Right lobe of liver (tissue), 6 donors: Measurements from ENCODE around the gene NKAIN1. TPM values are rescaled to one million over a fixed set of nuclear protein-coding genes. Genes with fewer than 3 reads are reported as not detected.

Experiments
- ATAC-seq, 4 donors: fragments of 200-7000 bp; cut with Tn5 transposase; one replicate each; pipeline ENCODE4 v1.9.1; 2020; ENCODE audit warnings: mild to moderate bottlenecking in 4 of 4, moderate library complexity in 4 of 4
- DNase-seq, 3 donors: peaks; one replicate each; pipeline ENCODE4 v3.0.0-alpha.2; 2020
- H3K27ac ChIP-seq, 3 donors: fragments of 200-600 bp; one replicate each; pipeline ENCODE4 v1.8.0; 2022
- H3K27me3 ChIP-seq, 2 donors: fragments of 200-600 bp; one replicate each; pipeline ENCODE4 v1.8.0; 2022
- H3K36me3 ChIP-seq, 4 donors: fragments of 200-600 bp; sonication (generic) in 1 of 4; one replicate each; pipeline versions ENCODE4 v1.5.1 to v1.8.0; 2017 to 2022; ENCODE audit warnings: control low read depth in 1 of 4
- H3K4me1 ChIP-seq, 4 donors: fragments of 200-600 bp; sonication (generic) in 1 of 4; one replicate each; pipeline versions ENCODE4 v1.5.1 to v1.8.0; 2017 to 2022; ENCODE audit warnings: control low read depth in 1 of 4
- H3K4me3 ChIP-seq, 3 donors: fragments of 200-600 bp; one replicate each; pipeline ENCODE4 v1.8.0; 2022
- H3K9me3 ChIP-seq, 4 donors: fragments of 200-600 bp; sonication (generic) in 1 of 4; one replicate each; pipeline versions ENCODE4 v1.5.1 to v1.8.0; 2017 to 2022; ENCODE audit warnings: control low read depth in 1 of 4
- POLR2A ChIP-seq: fragments of 450-650 bp; IDR thresholded peaks from one replicate; pipeline ENCODE4 v1.6.1; 2017; ENCODE audit warnings: antibody characterized with exemption, mild to moderate bottlenecking
- WGBS: methylation state at CpG from one replicate; pipeline ENCODE4 v1.1.6; 2018; ENCODE audit warnings: low coverage, low lambda C conversion rate; ENCODE audit not compliant: insufficient coverage; ENCODE audit errors: missing lambda C conversion rate; 5-methylcytosine and 5-hydroxymethylcytosine counted together
- intact Hi-C, 2 donors: fragments of 100-400 bp; cut with DNase I; formaldehyde crosslinking; loops; one replicate each; pipeline versions ENCODE4 v1.11.2 to v1.14.1; 2022
- total RNA-seq, 6 experiments: library from RNA; depleted of rRNA in 2 of 6; stranded (reverse); fragments of >200 nt in 2 of 6; fragmentation: NEBNext Ultra II Directional in 3 of 6; extraction: Animal tissue kit (Norgen Biotek cat#: 25700) in 3 of 6; gene quantifications; one replicate each; pipeline versions ENCODE4 v1.1.0 to v1.2.4, GENCODE V29; 2016 to 2023
- TF ChIP-seq, protein P1 (sequence below), 4 donors: fragments of 200-600 bp in 3 of 4; fragments of 450-650 bp in 1 of 4; IDR thresholded peaks; one replicate each; pipeline versions ENCODE4 v1.5.1 to v1.8.0; 2016 to 2022; ENCODE audit warnings: antibody characterized with exemption in 4 of 4, mild to moderate bottlenecking in 2 of 4
- donor health status: DM: no; HTN: yes; CAD: no.
- donor health status: DM: no; HTN: no; CAD: no.
- donor health status: DM: no; HTN: no; CAD: no.
- donor health status: DM: no; HTN: yes; CAD: no.
- donor health status: DM: no; HTN: yes; CAD: no.

The NKAIN1 gene
- total RNA-seq, 6 experiments from 2014 or later: not detected

DNA sequence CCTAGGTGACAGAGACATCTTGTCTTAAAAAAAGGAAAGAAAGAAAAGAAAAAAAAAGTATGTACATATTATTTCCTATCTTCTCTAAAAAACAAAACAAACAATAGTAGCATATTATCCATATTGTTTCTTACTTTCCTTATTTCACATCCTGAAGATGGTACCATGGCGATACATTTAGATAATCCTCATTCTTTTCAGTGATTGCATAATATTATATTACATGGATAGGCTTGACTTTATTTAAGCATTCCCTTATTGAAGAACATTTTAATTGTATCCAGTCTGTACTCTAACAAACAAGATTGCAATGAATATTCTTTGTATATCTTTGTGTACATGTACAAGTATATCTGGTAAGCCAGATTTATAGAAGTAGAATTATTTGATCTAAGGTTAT is 91.3 kb downstream of the NKAIN1 start:
- H3K9me3 ChIP-seq: no peaks in the 10 kb centered on the region
- 81% methylated on average over 1 of the region's 1 CpG for WGBS
- DNase-seq (no peak), ATAC-seq (no peak)
- H3K36me3 ChIP-seq: no peaks in the 10 kb centered on the region
- H3K4me3 ChIP-seq: no peak overlapping the region
- H3K27me3 ChIP-seq: no peaks in the 10 kb centered on the region
- no peaks in the 10 kb centered on the region for H3K4me1 ChIP-seq
- intact Hi-C loops: no loop called here
- H3K27ac ChIP-seq: no peak overlapping the region
- TF ChIP-seq, protein P1, sequence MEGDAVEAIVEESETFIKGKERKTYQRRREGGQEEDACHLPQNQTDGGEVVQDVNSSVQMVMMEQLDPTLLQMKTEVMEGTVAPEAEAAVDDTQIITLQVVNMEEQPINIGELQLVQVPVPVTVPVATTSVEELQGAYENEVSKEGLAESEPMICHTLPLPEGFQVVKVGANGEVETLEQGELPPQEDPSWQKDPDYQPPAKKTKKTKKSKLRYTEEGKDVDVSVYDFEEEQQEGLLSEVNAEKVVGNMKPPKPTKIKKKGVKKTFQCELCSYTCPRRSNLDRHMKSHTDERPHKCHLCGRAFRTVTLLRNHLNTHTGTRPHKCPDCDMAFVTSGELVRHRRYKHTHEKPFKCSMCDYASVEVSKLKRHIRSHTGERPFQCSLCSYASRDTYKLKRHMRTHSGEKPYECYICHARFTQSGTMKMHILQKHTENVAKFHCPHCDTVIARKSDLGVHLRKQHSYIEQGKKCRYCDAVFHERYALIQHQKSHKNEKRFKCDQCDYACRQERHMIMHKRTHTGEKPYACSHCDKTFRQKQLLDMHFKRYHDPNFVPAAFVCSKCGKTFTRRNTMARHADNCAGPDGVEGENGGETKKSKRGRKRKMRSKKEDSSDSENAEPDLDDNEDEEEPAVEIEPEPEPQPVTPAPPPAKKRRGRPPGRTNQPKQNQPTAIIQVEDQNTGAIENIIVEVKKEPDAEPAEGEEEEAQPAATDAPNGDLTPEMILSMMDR (IDR thresholded peaks at IDR 0.05): no peak
- TF ChIP-seq POLR2A: no peak

DNA sequence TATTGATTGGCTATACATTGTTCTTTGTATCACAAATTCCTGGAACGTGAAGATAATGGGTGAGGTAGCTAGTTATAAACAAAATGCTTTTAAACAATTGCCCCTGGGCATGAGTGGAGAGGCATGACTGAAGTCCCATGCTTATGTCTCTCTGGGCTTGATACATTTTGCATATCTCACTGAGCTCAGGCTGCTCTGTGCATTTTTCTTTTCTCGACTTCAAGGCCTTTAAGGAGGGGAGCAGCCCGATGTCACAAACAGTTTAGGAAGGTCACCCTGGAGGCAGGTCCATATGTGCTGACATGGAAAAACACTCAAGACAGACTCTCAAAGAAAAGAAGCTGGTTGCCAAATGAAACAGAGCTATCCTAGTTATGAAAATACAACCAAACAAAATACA is 94.0 kb downstream of the NKAIN1 start:
- ATAC-seq (no peak), DNase-seq (no peak)
- intact Hi-C loops: no loop called here
- no peak for TF ChIP-seq POLR2A
- TF ChIP-seq, protein P1 (IDR thresholded peaks at IDR 0.05): no peak
- Histone ChIP-seq H3K4me3 (no peak overlapping the region), H3K4me1 (no peaks in the 10 kb centered on the region), H3K9me3 (no peaks in the 10 kb centered on the region), H3K27me3 (no peaks in the 10 kb centered on the region), H3K36me3 (no peaks in the 10 kb centered on the region), H3K27ac (no peak overlapping the region)
- WGBS: 38% methylated on average over 3 of the region's 3 CpGs

DNA sequence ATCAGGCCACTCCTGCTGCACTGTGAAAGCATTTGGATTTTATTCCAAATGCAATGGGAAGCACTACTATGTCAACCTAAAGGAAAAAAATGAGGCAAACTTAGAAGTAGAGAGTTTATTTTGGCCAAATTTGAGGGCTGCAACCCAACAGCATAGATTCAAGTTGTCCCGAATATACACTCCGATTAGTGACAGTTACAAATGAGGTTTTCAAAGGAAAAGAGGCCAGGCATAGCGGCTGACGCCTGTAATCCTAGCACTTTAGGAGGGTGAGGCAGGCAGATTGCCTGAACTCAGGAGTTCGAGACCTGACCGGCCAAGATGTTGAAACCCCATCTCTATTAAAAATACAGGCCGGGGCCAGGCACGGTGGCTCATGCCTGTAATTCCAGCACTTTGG is 95.2 kb downstream of the NKAIN1 start:
- no peaks in the 10 kb centered on the region for H3K9me3 ChIP-seq
- no peaks in the 10 kb centered on the region for H3K36me3 ChIP-seq
- ATAC-seq (no peak), DNase-seq (no peak)
- H3K4me1 ChIP-seq: no peaks in the 10 kb centered on the region
- no peak overlapping the region for H3K27ac ChIP-seq
- TF ChIP-seq, protein P1 (IDR thresholded peaks at IDR 0.05): no peak
- no peak for TF ChIP-seq POLR2A
- H3K4me3 ChIP-seq: no peak overlapping the region
- intact Hi-C loops: no loop called here
- WGBS: 69% methylated on average over 5 of the region's 8 CpGs
- no peaks in the 10 kb centered on the region for H3K27me3 ChIP-seq

DNA sequence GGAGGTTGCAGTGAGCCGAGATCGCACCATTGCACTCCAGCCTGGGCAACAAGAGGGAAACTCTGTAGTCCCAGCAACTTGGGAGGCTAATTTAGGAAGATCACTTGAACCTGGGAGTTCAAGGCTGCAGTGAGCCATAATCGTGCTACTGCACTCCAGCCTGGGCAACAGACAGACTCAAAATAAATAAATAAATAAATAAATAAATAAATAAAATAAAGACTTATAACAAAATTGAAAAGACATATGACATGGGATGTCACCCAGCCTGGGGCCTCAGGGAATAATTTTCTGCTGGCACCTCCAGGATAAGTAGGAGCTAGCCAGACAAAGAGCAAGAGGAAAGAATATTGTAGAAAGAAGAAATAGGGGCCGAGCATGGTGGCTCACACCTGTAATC is 96.2 kb downstream of the NKAIN1 start:
- Histone ChIP-seq H3K9me3 (no peaks in the 10 kb centered on the region), H3K4me3 (no peak overlapping the region), H3K4me1 (no peaks in the 10 kb centered on the region), H3K27me3 (no peaks in the 10 kb centered on the region), H3K36me3 (no peaks in the 10 kb centered on the region), H3K27ac (no peak overlapping the region)
- no peak for TF ChIP-seq POLR2A
- TF ChIP-seq, protein P1 (IDR thresholded peaks at IDR 0.05): no peak
- DNase-seq: no peak
- intact Hi-C loops: no loop called here
- WGBS: 83% methylated on average over 3 of the region's 4 CpGs
- ATAC-seq: no peak

DNA sequence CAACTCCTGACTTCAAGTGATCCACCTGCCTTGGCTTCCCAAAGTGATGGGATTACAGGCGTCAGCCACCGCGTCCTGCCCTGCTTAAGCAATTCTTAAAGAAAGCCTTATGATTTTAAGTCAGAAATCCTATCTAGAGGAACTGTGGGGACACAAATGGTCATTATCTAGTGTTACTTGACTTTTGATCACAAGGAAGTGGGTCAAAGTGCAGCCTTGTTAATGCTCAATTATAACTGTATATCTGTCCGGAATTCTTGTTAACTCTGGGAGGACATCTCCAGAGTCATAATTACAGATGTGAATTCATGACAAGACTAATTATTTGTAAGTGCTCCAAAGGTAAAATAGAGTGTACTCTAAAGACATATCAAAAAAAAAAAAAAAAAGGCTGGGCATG is 97.3 kb downstream of the NKAIN1 start:
- no peak for ATAC-seq
- intact Hi-C loops: no loop called here

More for the DNA sequence above, 97.3 kb downstream of the NKAIN1 start:
- H3K27me3 ChIP-seq: no peaks in the 10 kb centered on the region
- H3K27ac ChIP-seq: no peak overlapping the region
- WGBS: 89% methylated on average over 3 of the region's 4 CpGs
- H3K4me3 ChIP-seq: no peak overlapping the region
- no peaks in the 10 kb centered on the region for H3K4me1 ChIP-seq
- H3K36me3 ChIP-seq: no peaks in the 10 kb centered on the region
- H3K9me3 ChIP-seq: no peaks in the 10 kb centered on the region
- DNase-seq: no peak
- no peak for TF ChIP-seq POLR2A
- TF ChIP-seq, protein P1 (IDR thresholded peaks at IDR 0.05): no peak
